Transverse colon (tissue), 4 donors: ENCODE results near the gene AMER2. TPM values are rescaled to one million over a fixed set of nuclear protein-coding genes. Genes with fewer than 3 reads are reported as not detected.
"Not testable (repeated sequence)": the region's sequence is repeated elsewhere in the genome, so short reads cannot be mapped to it uniquely, and the experiment has no call there.

Experiments used
- DNase-seq: peaks from one replicate; pipeline ENCODE4 v3.0.0-alpha.2; 2019
- H3K27ac ChIP-seq, 4 donors: fragments of 200-600 bp; sonication (generic); 2 replicates each; pipeline ENCODE4 v1.5.1; 2016 to 2018; ENCODE audit warnings: inconsistent platforms in 4 of 4
- H3K27me3 ChIP-seq: fragments of 200-600 bp; sonication (generic); 2 replicates; pipeline ENCODE4 v1.5.1; 2017; ENCODE audit warnings: inconsistent platforms
- H3K36me3 ChIP-seq, 4 donors: fragments of 200-600 bp; sonication (generic); 2 replicates each; pipeline ENCODE4 v1.5.1; 2017 to 2019; ENCODE audit warnings: inconsistent platforms in 4 of 4
- H3K4me1 ChIP-seq, 4 donors: fragments of 200-600 bp; sonication (generic); 2 replicates each; pipeline ENCODE4 v1.5.1; 2017 to 2020; ENCODE audit warnings: inconsistent platforms in 4 of 4
- H3K4me3 ChIP-seq, 4 donors: fragments of 200-600 bp; sonication (generic); 1 replicate in 1 of 4; 2 replicates in 3 of 4; pipeline versions ENCODE4 v1.5.1 to v1.6.1; 2017 to 2019; ENCODE audit warnings: inconsistent platforms in 4 of 4
- H3K9me3 ChIP-seq, 2 donors: fragments of 200-600 bp; sonication (generic); 2 replicates each; pipeline ENCODE4 v1.5.1; 2017 to 2019; ENCODE audit warnings: inconsistent platforms in 2 of 2
- EP300 ChIP-seq: sonication (generic); formaldehyde crosslinking; IDR thresholded peaks from one replicate; pipeline ENCODE4 v1.6.1; 2017; ENCODE audit warnings: antibody characterized with exemption, low read depth
- POLR2A ChIP-seq: fragments of 450-650 bp; IDR thresholded peaks from one replicate; pipeline ENCODE4 v1.6.1; 2016; ENCODE audit warnings: antibody characterized with exemption, mild to moderate bottlenecking, moderate library complexity
- POLR2AphosphoS5 ChIP-seq, 3 donors: sonication (generic); formaldehyde crosslinking; IDR thresholded peaks; one replicate each; pipeline ENCODE4 v1.6.1; 2016; ENCODE audit warnings: antibody characterized with exemption in 3 of 3
- WGBS, 2 donors: methylation state at CpG; one replicate each; pipeline ENCODE4 v1.1.5; 2018; ENCODE audit warnings: low coverage in 1 of 2; 5-methylcytosine and 5-hydroxymethylcytosine counted together
- in situ Hi-C, 4 donors: fragments of 200-750 bp; cut with MboI; loops; one replicate each; pipeline versions ENCODE4 v1.15.0 to v1.15.1; 2017; ENCODE audit warnings: low sequenced_read_pairs in 3 of 4, low pct_ligation_motif_present in 1 of 4, low pct_unique_long_range_greater_than_20kb in 1 of 4
- intact Hi-C: fragments of 100-400 bp; cut with DNase I; formaldehyde crosslinking; loops from one replicate; pipeline ENCODE4 v1.15.1; 2023; ENCODE audit warnings: low total_unique reads
- total RNA-seq, 4 donors: library from RNA; depleted of rRNA; stranded (reverse); fragments of >200 nt; gene quantifications; one replicate each; pipeline ENCODE4 v1.1.0, GENCODE V29; 2016
- TF ChIP-seq, protein P1 (sequence below), 5 experiments: fragments of 200-600 bp in 3 of 5; fragments of 450-650 bp in 2 of 5; sonication (generic) in 3 of 5; IDR thresholded peaks; 1 replicate in 2 of 5; 2 replicates in 3 of 5; pipeline ENCODE4 v1.5.1; 2016 to 2017; ENCODE audit warnings: antibody characterized with exemption in 5 of 5, inconsistent platforms in 3 of 5, mild to moderate bottlenecking in 2 of 5, moderate library complexity in 1 of 5

The AMER2 gene
- total RNA-seq, 4 donors from 2014 or later: 0.14 to 0.16 TPM; not detected in 2

DNA sequence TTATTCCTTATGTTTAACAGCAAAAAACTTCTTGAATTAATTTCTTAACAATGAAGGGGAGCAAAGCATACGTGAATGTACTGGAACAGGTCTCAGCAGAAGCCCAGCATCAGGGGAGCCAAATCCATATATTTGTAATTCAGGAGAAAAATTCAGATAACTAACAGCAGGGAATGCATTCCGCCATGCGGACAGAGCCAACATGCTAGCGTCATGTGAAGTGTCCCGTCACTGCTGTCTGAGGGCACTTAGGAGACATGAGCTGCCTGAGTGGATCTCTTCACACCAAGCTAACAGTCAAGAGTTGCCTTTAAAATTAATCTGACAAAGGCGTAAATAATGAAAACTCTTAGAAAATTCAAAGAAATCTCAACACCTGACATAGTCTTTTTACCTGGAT is 6.4 kb downstream of the AMER2 start:
- in situ Hi-C loops: no loop called here
- no peaks in the 10 kb centered on the region for H3K36me3 ChIP-seq

DNA sequence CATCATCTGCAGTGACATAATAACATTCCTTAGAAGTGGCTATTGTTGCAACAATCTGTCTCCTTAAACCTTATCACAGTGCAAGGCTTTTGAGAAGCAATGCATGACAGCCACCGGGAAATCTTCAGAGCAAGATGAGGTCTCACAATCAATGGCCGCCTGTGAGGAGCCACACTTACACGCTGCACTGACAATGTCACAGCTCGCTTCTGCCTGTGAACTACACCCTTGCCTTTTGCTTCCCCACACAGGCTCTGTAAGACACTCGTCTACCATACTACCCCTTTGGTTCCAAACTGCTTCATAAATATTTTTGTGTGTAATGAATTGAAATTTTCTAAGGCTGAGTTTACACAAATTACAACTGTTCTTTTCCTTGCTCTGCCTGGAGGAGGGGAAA is 6.9 kb downstream of the AMER2 start:
- H3K27ac ChIP-seq, H3K9me3 ChIP-seq, DNase-seq, H3K36me3 ChIP-seq, H3K4me1 ChIP-seq, H3K4me3 ChIP-seq, in situ Hi-C loops, intact Hi-C loops: not testable (repeated sequence)
- WGBS, 2 donors: 34 to 37% methylated on average over 2 to 5 of the region's 5 CpGs
- peaks cover 19% of the 10 kb centered on the region for H3K27me3 ChIP-seq

More for the DNA sequence above, 6.4 kb downstream of the AMER2 start:
- intact Hi-C loops: no loop called here
- H3K4me1 ChIP-seq: peaks cover 0 to 1% (median 0%) of the 10 kb centered on the region in 4 donors
- no peak overlapping the region for H3K27ac ChIP-seq
- 75 to 88% methylated on average over 6 of the region's 6 CpGs for WGBS, 2 donors
- TF ChIP-seq EP300 (no peak), POLR2A (no peak)
- TF ChIP-seq, protein P1, sequence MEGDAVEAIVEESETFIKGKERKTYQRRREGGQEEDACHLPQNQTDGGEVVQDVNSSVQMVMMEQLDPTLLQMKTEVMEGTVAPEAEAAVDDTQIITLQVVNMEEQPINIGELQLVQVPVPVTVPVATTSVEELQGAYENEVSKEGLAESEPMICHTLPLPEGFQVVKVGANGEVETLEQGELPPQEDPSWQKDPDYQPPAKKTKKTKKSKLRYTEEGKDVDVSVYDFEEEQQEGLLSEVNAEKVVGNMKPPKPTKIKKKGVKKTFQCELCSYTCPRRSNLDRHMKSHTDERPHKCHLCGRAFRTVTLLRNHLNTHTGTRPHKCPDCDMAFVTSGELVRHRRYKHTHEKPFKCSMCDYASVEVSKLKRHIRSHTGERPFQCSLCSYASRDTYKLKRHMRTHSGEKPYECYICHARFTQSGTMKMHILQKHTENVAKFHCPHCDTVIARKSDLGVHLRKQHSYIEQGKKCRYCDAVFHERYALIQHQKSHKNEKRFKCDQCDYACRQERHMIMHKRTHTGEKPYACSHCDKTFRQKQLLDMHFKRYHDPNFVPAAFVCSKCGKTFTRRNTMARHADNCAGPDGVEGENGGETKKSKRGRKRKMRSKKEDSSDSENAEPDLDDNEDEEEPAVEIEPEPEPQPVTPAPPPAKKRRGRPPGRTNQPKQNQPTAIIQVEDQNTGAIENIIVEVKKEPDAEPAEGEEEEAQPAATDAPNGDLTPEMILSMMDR (IDR thresholded peaks at IDR 0.05): no peak
- no peak for DNase-seq
- H3K4me3 ChIP-seq: no peak overlapping the region
- peaks cover 24% of the 10 kb centered on the region for H3K27me3 ChIP-seq
- H3K9me3 ChIP-seq: no peaks in the 10 kb centered on the region

DNA sequence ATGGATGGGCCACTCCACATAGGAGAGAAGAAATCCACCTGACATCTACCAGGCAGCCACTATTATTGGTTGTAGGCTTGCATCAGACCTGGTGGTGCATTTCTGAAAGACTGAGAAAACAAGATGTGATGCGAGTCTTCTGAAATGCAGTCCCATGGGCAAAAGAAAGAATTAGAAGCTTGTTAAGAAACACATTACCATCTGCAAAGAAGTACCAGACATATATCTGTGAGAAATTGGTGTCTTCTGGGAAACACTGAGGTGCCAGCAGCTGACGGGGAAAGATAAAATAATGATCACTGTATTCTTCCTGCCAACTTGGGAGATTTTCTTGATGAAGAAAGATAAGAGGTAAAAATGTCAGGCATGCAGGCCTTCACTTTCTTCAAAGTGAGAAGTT is 14.4 kb downstream of the AMER2 start:
- no peak for DNase-seq
- intact Hi-C loops: no loop called here
- in situ Hi-C loops: no loop called here
- H3K9me3 ChIP-seq: no peaks in the 10 kb centered on the region
- H3K36me3 ChIP-seq: no peaks in the 10 kb centered on the region
- WGBS, 2 donors: 92 to 93% methylated on average over 2 of the region's 2 CpGs
- H3K27ac ChIP-seq: no peak overlapping the region
- no peaks in the 10 kb centered on the region for H3K27me3 ChIP-seq
- H3K4me3 ChIP-seq: no peak overlapping the region
- TF ChIP-seq EP300: no peak
- TF ChIP-seq POLR2A: no peak
- no peak for TF ChIP-seq POLR2AphosphoS5 (IDR thresholded peaks at IDR 0.05)
- TF ChIP-seq, protein P1 (IDR thresholded peaks at IDR 0.05): no peak
- no peaks in the 10 kb centered on the region for H3K4me1 ChIP-seq

DNA sequence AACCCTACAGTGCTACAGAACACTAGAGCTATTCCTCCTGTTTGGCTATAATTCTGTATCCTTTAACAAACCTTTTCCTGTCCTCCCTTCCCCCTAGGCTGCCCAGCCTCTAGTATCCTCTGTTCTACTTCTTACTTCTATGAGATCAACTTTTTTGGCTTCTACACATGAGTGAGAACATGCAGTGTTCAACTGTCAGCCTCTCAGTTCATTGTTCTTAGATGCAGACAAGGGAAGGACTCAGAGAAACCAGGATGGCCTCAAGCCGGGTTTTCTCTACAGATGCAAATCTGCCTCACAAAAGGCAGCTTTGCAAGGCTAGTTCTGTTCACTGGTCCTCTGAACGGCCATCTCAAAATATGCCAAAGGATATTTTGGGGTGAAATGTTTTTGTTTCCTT is 18.4 kb downstream of the AMER2 start:
- peaks cover 9% of the 10 kb centered on the region for H3K27me3 ChIP-seq

More for the DNA sequence above, 18.4 kb downstream of the AMER2 start:
- WGBS, 2 donors: 40 to 51% methylated on average over 1 to 2 of the region's 2 CpGs
- in situ Hi-C loops (no loop called here), intact Hi-C loops (no loop called here)
- Histone ChIP-seq H3K36me3 (no peaks in the 10 kb centered on the region), H3K4me1 (no peaks in the 10 kb centered on the region), H3K27ac (no peak overlapping the region), H3K9me3 (no peaks in the 10 kb centered on the region), H3K4me3 (no peak overlapping the region)
- no peak for DNase-seq
- no peak for TF ChIP-seq EP300
- TF ChIP-seq POLR2AphosphoS5 (IDR thresholded peaks at IDR 0.05): no peak
- TF ChIP-seq, protein P1 (IDR thresholded peaks at IDR 0.05): no peak
- no peak for TF ChIP-seq POLR2A
